Sigmoid colon (tissue), 4 donors: ENCODE results near the gene WTAP.
"Not testable (repeated sequence)": the region's sequence is repeated elsewhere in the genome, so short reads cannot be mapped to it uniquely, and the experiment has no call there.

Experiments used
- CTCF ChIP-seq, 4 experiments: fragments of 450-650 bp in 3 of 4; fragments of 200-600 bp in 1 of 4; IDR thresholded peaks; one replicate each; pipeline ENCODE4 v1.5.1; 2016 to 2019; ENCODE audit warnings: antibody characterized with exemption in 4 of 4, mild to moderate bottlenecking in 3 of 4, moderate library complexity in 2 of 4
- EP300 ChIP-seq, 4 donors: sonication (generic); formaldehyde crosslinking; IDR thresholded peaks; one replicate each; pipeline ENCODE4 v1.6.1; 2017; ENCODE audit warnings: antibody characterized with exemption in 4 of 4
- POLR2A ChIP-seq, 2 donors: fragments of 450-650 bp; IDR thresholded peaks; one replicate each; pipeline ENCODE4 v1.6.1; 2016; ENCODE audit warnings: antibody characterized with exemption in 2 of 2, mild to moderate bottlenecking in 2 of 2, moderate library complexity in 2 of 2
- POLR2AphosphoS5 ChIP-seq, 4 donors: sonication (generic); formaldehyde crosslinking; IDR thresholded peaks; one replicate each; pipeline ENCODE4 v1.6.1; 2017; ENCODE audit warnings: antibody characterized with exemption in 4 of 4

- not testable (repeated sequence) for TF ChIP-seq CTCF, POLR2AphosphoS5, POLR2A, EP300 (IDR thresholded peaks at IDR 0.05)
These were observed 6.1 kb downstream of the WTAP start for GRCh38 chr6:159733395-159733794.
